ENCODE measurements around the gene SLC7A4.

Gene SLC7A4

DNA sequence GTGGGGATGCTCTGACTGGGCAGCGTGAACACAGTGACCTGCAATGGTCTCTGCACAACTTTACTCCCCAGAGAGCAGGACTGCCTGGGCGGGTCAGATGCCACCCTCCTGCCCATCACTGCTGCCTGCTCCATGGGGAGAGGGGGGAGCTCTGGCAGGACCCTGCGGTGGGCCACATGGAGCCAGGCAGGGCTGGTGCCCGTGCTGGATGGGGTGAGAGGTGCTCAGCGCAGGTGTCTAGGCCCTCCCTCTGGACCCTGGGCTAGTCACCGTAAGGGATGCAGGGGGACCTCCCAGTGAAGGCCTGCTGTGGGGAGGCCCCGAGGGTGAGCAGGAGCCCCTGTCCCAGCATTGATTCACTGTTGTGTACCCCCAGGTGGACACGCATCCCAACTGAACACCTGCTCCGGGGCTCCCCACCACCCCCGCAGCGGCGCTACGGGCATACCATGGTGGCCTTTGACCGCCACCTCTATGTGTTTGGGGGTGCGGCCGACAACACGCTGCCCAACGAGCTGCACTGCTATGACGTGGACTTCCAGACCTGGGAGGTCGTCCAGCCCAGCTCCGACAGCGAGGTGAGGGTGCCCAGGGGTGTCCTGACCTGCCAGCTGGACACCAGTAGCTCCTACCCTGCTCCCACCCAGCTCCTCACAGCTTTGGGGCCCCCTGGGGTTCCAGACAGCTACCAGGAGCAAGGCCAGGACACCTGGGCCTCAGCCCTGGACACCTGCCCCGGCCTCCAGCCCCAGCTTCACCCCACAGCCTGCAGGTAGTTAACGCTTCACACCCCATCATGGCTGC is 40.9 kb downstream of the SLC7A4 start:
- peaks cover 80% of the 10 kb centered on the region for H3K36me3 ChIP-seq (ENCODE audit: insufficient read depth, low read length)
- no peaks in the 10 kb centered on the region for H4K20me1 ChIP-seq (ENCODE audit: insufficient read depth, low read length)
- no peaks in the 10 kb centered on the region for H3K4me1 ChIP-seq (ENCODE audit: insufficient read depth, low read length)
- H3K27me3 ChIP-seq (ENCODE audit: insufficient read depth, low read length, poor library complexity): no peaks in the 10 kb centered on the region
- H3K79me2 ChIP-seq (ENCODE audit: insufficient read depth, low read length): no peaks in the 10 kb centered on the region
- ATAC-seq (ENCODE audit: insufficient read depth, low read depth): no peak
- TF ChIP-seq, protein P1, sequence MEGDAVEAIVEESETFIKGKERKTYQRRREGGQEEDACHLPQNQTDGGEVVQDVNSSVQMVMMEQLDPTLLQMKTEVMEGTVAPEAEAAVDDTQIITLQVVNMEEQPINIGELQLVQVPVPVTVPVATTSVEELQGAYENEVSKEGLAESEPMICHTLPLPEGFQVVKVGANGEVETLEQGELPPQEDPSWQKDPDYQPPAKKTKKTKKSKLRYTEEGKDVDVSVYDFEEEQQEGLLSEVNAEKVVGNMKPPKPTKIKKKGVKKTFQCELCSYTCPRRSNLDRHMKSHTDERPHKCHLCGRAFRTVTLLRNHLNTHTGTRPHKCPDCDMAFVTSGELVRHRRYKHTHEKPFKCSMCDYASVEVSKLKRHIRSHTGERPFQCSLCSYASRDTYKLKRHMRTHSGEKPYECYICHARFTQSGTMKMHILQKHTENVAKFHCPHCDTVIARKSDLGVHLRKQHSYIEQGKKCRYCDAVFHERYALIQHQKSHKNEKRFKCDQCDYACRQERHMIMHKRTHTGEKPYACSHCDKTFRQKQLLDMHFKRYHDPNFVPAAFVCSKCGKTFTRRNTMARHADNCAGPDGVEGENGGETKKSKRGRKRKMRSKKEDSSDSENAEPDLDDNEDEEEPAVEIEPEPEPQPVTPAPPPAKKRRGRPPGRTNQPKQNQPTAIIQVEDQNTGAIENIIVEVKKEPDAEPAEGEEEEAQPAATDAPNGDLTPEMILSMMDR (IDR thresholded peaks at IDR 0.05; ENCODE audit: borderline replicate concordance, extremely low read depth, low read length, poor library complexity, severe bottlenecking): no peak
- TF ChIP-seq EZH2 (IDR thresholded peaks at IDR 0.05; ENCODE audit: borderline replicate concordance, low read depth, low read length, severe bottlenecking): no peak
- H2AFZ ChIP-seq (ENCODE audit: low read depth, low read length): no peak overlapping the region
- no peak overlapping the region for H3K27ac ChIP-seq (ENCODE audit: low read length)
- H3K9me3 ChIP-seq (ENCODE audit: insufficient read depth, low read length, severe bottlenecking): no peaks in the 10 kb centered on the region
- no peak overlapping the region for H3K4me3 ChIP-seq (ENCODE audit: low read depth in 1 of 2, low read length in 2 of 2)
- H3K4me2 ChIP-seq (ENCODE audit: insufficient read depth, low read length): no peak overlapping the region
- no peak for DNase-seq
- no peak overlapping the region for H3K9ac ChIP-seq (ENCODE audit: low read depth, low read length)

DNA sequence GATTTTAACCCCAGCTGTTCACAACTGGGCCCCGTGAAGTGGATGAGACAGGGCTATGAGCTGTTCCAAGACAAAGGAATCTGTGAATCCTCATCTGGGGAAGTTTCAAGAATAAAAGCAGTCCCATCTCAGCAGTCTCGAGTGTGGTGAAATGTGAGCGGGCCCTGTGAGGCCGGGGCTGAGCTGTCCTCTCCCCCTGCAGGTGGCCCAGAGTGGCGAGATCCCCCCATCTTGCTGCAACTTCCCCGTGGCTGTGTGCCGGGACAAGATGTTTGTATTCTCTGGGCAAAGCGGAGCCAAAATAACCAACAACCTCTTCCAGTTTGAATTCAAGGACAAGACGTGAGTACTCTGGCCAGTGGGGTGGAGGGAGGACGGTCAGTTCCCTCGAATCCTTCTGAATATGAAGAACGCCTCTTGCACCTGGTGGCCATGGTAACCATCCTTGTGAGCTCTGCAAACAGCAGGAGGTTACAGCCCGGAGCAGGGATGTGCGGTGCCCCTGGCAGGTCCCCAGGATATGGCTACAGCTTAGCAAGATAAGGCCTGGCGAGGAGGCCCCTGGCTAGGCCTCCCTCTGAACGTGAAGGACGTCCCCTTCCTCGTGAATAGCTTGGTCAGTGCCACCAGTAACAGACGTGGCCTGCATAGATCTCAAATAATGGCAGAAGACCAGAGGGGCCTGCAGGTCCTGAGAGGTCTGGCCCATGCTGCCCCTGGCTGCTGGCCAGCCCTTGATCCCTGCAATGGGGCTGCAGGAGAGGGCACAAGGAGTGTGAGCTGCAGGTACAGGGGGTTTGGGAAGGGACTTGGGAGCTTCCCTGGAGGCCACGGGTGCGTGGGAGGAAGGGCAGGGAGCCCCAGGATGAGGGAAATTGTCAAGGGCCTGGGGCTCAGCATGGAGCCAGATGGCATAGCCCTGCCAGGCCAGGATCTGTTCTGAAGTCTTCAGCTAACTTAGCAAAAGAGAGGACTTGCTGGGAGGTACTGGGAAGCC is 41.9 kb downstream of the SLC7A4 start:
- no peak for ATAC-seq (ENCODE audit: insufficient read depth, low read depth)

DNA sequence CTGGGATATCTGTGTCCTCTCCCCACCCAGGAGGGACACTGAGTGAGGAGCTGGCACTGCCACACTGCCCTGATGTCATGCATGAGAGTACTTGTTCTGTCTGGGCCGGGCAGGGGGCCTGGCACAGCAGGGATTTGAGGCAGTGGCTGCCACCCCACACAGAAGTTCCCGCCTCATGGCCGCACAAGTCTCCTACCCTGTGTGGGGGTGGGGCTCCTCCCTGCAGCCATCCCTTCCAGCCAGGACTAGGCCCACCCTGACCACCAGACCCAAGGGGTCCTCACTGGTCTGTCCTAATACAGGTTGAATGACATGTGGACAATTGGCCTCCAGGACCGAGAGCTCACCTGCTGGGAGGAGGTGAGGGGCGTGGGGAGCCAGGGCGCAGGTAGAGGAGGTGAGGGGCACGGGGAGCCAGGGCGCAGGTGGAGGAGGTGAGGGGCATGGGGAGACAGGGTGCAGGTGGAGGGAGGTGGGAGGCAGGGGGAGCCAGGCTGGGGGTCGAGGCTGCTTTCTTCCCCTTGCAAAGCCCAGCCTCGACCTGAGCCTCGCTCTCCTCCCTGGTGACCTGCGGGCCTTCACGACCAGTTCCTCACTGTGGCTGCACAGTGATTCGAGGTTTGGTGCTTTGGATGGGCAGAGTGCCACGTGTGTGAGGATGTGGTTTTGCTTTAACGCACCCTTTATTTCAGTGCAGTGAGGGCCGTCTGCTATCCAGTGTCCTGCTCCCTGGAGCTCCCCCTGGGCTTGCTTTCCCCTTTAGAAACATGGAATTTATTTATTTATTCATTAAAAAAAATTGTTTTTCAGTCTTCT is 42.8 kb downstream of the SLC7A4 start:
- Histone ChIP-seq H3K36me3 (ENCODE audit: insufficient read depth, low read length) (peaks cover 75% of the 10 kb centered on the region), H3K9ac (ENCODE audit: low read depth, low read length) (no peak overlapping the region), H4K20me1 (ENCODE audit: insufficient read depth, low read length) (no peaks in the 10 kb centered on the region), H3K4me3 (ENCODE audit: low read depth in 1 of 2, low read length in 2 of 2) (no peak overlapping the region), H3K4me1 (ENCODE audit: insufficient read depth, low read length) (no peaks in the 10 kb centered on the region), H3K27me3 (ENCODE audit: insufficient read depth, low read length, poor library complexity) (no peaks in the 10 kb centered on the region), H3K79me2 (ENCODE audit: insufficient read depth, low read length) (no peaks in the 10 kb centered on the region; the same call in 1 of the 2 replicates), H3K9me3 (ENCODE audit: insufficient read depth, low read length, severe bottlenecking) (no peaks in the 10 kb centered on the region), H3K4me2 (ENCODE audit: insufficient read depth, low read length) (no peak overlapping the region), H2AFZ (ENCODE audit: low read depth, low read length) (no peak overlapping the region), H3K27ac (ENCODE audit: low read length) (no peak overlapping the region)
- no peak for TF ChIP-seq EZH2 (IDR thresholded peaks at IDR 0.05; ENCODE audit: borderline replicate concordance, low read depth, low read length, severe bottlenecking)
- TF ChIP-seq, protein P1 (IDR thresholded peaks at IDR 0.05; ENCODE audit: borderline replicate concordance, extremely low read depth, low read length, poor library complexity, severe bottlenecking): no peak
- no peak for DNase-seq
- ATAC-seq (ENCODE audit: insufficient read depth, low read depth): no peak

More for the DNA sequence above, 41.9 kb downstream of the SLC7A4 start:
- Histone ChIP-seq H3K36me3 (ENCODE audit: insufficient read depth, low read length) (peaks cover 78% of the 10 kb centered on the region), H4K20me1 (ENCODE audit: insufficient read depth, low read length) (no peaks in the 10 kb centered on the region), H3K4me1 (ENCODE audit: insufficient read depth, low read length) (no peaks in the 10 kb centered on the region), H3K4me2 (ENCODE audit: insufficient read depth, low read length) (no peak overlapping the region), H3K27ac (ENCODE audit: low read length) (no peak overlapping the region), H3K4me3 (ENCODE audit: low read depth in 1 of 2, low read length in 2 of 2) (no peak overlapping the region), H3K27me3 (ENCODE audit: insufficient read depth, low read length, poor library complexity) (no peaks in the 10 kb centered on the region), H3K79me2 (ENCODE audit: insufficient read depth, low read length) (no peaks in the 10 kb centered on the region), H3K9ac (ENCODE audit: low read depth, low read length) (no peak overlapping the region), H2AFZ (ENCODE audit: low read depth, low read length) (no peak overlapping the region), H3K9me3 (ENCODE audit: insufficient read depth, low read length, severe bottlenecking) (no peaks in the 10 kb centered on the region)
- no peak for DNase-seq
- TF ChIP-seq, protein P1 (IDR thresholded peaks at IDR 0.05; ENCODE audit: borderline replicate concordance, extremely low read depth, low read length, poor library complexity, severe bottlenecking): no peak
- TF ChIP-seq EZH2 (IDR thresholded peaks at IDR 0.05; ENCODE audit: borderline replicate concordance, low read depth, low read length, severe bottlenecking): no peak

Measured in DND-41 (cell line).